Activated CD4-positive, alpha-beta memory T cell treated with anti-CD3 and anti-CD28 coated beads, Interleukin-2, amount 10 ng/mL, durations not matched to agents 7 days and 5 days (primary cell): Measurements from ENCODE around the gene ALX3. TPM values are rescaled to one million over a fixed set of nuclear protein-coding genes. Genes with fewer than 3 reads are reported as not detected.
"Not testable (repeated sequence)": the region's sequence is repeated elsewhere in the genome, so short reads cannot be mapped to it uniquely, and the experiment has no call there.

Experiments used
- CTCF ChIA-PET: fragments of 350-600 bp; sonication (Branson Sonifier 250); formaldehyde crosslinking; loops from one replicate; lab custom pipeline; 2021; ENCODE audit warnings: antibody characterized with exemption, inconsistent platforms; lab: Charles Lee
- POLR2A ChIA-PET: fragments of 350-600 bp; sonication (Branson Sonifier 250); formaldehyde crosslinking; loops from one replicate; lab custom pipeline; 2021; ENCODE audit warnings: antibody characterized with exemption; lab: Charles Lee
- DNase-seq: peaks from one replicate; pipeline ENCODE4 v3.0.0-alpha.2; 2020
- H3K27ac Mint-ChIP-seq: one replicate; pipeline ENCODE4 v1.8.0; 2021; ENCODE audit warnings: mild to moderate bottlenecking, mixed read lengths
- H3K27me3 Mint-ChIP-seq: one replicate; pipeline ENCODE4 v1.8.0; 2021; ENCODE audit warnings: mixed read lengths
- H3K36me3 Mint-ChIP-seq: one replicate; pipeline ENCODE4 v1.8.0; 2021; ENCODE audit warnings: low read depth, mixed read lengths
- H3K4me1 Mint-ChIP-seq: one replicate; pipeline ENCODE4 v1.8.0; 2021; ENCODE audit warnings: mixed read lengths
- H3K4me3 Mint-ChIP-seq: one replicate; pipeline ENCODE4 v1.8.0; 2021; ENCODE audit warnings: mild to moderate bottlenecking, mixed read lengths
- H3K9me3 Mint-ChIP-seq: one replicate; pipeline ENCODE4 v1.8.0; 2021; ENCODE audit warnings: mixed read lengths
- total RNA-seq, 2 experiments: library from RNA; stranded (reverse); gene quantifications; one replicate each; pipeline ENCODE4 v1.2.3, GENCODE V29; 2021

The ALX3 gene
- total RNA-seq, 2 experiments from 2014 or later = not detected

DNA sequence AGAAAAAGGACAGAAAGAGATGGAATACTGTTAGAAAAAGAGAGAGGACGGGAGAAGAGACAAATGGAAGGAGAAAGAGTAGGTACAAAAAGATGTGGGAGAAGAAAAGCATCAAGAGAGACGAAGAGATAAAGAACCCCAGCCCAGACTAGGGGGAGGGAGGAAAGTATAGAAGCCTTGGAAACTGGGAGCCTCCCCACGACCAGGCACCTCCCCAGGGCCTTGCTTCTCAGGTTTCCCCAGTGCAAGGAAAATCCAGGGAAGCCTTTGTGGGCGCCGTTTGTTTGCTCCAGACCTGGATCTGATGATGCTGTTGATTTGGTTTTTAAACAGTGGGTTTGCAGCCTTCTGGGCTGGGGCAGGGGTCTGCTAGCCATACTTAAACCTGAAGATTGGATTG is 15.2 kb upstream of the ALX3 start:
- Mint-ChIP-seq H3K4me3 (no peak overlapping the region), H3K9me3 (no peaks in the 10 kb centered on the region), H3K27ac (no peak overlapping the region), H3K27me3 (peaks cover 56% of the 10 kb centered on the region), H3K36me3 (no peaks in the 10 kb centered on the region), H3K4me1 (peaks cover 10% of the 10 kb centered on the region)
- CTCF ChIA-PET = no interaction called here
- POLR2A ChIA-PET = no interaction called here
- DNase-seq = no peak

DNA sequence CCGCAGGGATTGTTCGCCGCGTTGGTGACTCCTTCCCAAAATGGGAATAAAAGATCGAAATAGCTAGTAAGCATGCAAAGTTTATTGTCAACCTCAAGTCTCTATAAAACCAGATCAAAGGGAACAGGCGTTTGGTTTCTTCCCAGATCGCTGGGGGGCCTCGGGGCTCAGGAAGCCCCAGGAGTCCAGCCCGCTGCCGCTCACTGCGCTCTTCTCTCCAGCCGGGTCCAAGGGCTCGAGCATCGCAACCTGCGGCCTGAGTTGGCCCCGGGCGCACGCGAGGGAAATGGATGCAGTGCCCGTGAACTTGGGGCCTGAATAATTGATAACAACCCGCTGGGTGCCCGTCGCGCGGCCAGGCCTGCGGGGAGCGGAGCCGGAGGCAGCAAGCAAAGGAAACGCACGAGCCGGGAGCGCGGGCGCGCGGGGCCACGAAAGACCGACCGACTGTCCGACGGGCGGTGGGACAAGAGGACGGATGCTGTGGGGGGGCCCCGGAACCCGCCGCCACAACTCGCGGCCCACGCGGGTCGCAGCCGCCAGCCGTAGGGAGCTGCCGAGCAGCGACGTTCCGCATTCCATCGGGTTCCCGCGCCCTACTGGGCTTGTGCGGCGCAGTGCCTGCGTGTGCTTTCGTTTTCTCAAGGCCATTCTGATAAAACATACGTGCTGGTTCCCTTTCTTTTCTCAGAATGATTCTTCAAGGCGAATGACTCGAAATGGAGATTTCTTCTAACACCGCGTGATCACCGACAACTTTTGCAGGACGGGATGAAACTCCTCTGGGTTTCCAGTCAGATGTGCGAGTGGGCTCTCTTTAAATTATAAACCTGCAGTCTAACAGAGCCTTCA is 14.0 kb upstream of the ALX3 start:
- H3K4me1 Mint-ChIP-seq = peaks cover 10% of the 10 kb centered on the region
- H3K4me3 Mint-ChIP-seq = peak overlapping the region; percentile 72
- ChIA-PET POLR2A (no interaction called here), CTCF (interaction anchor here (1.2 to 1.4 kb wide), 3 partner anchors 8 to 32 kb away, joined by 3 to 6 read pairs (median 4); no protein-coding TSS in a partner anchor)
- DNase-seq = peak; percentile 38
- no peaks in the 10 kb centered on the region for H3K9me3 Mint-ChIP-seq
- no peaks in the 10 kb centered on the region for H3K36me3 Mint-ChIP-seq
- peaks cover 51% of the 10 kb centered on the region for H3K27me3 Mint-ChIP-seq
- H3K27ac Mint-ChIP-seq = no peak overlapping the region

DNA sequence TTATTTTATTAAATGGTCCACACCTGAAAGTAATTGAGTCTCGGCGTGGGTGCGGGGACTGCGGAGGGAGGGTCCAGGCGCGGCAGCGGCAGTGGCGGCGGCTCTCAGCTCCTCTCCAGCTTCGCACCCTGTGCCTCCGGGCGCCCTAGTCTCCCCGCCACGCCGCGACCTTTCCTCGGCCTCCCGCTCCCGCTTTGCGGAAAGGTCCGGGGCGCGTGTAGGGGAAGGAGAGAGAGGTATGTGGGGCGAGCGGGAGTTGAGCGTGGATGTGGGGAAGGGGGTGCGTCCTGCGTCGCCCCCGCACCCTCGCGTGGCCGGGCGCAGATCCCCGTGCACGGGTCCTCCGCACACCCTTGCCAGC is 13.4 kb upstream of the ALX3 start:
- H3K4me1 Mint-ChIP-seq = peaks cover 10% of the 10 kb centered on the region
- no peak for DNase-seq
- peaks cover 54% of the 10 kb centered on the region for H3K27me3 Mint-ChIP-seq
- peak overlapping the region; percentile 72 for H3K4me3 Mint-ChIP-seq
- POLR2A ChIA-PET = no interaction called here
- H3K27ac Mint-ChIP-seq = no peak overlapping the region
- no peaks in the 10 kb centered on the region for H3K36me3 Mint-ChIP-seq
- CTCF ChIA-PET = interaction anchor here (0.9 to 3.0 kb wide), 4 partner anchors 9 to 79 kb away, joined by 3 to 13 read pairs (median 5); no protein-coding TSS in a partner anchor
- no peaks in the 10 kb centered on the region for H3K9me3 Mint-ChIP-seq

DNA sequence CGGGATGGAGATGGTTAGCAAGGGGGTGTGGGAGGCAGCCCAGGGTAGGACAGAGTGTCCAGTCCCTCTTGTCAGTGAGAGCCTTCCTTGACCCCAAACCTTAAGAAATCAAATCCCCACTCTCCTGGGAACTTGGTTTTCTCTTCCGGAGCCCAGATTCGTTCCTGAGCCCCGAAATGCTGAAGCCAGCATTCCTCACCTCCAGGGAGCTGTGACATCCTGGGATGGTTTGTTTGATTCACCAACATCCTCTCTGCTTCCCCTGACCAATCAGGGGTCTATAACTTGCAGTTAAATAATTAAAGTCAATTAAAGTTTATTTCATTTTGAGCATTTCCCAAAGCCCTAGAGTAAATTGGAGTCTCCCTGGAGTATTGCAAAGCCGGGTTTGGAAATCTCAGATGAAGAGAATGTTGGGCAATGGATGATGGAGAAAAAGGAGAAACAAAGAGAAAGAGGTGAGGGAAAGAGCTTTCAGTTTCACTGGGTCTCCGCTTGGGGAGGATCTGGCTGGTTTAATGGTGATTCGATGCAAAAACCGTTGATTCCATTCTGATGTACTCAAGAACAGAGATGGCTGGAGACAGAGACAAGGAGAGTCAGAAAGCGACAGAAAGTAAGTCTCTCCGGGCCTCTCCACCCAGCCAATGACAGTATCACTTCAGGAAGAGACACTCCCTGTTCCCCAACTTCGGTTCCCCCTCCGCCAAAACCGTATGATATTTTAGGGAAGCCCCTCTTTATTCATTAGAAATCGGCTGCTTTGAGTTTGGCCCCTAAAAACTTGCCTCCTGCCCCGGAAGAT is 12.8 kb upstream of the ALX3 start:
- peaks cover 54% of the 10 kb centered on the region for H3K27me3 Mint-ChIP-seq
- no peaks in the 10 kb centered on the region for H3K9me3 Mint-ChIP-seq
- ChIA-PET CTCF (interaction anchor here (0.9 to 3.0 kb wide), 5 partner anchors 9 to 80 kb away, joined by 3 to 13 read pairs (median 4); no protein-coding TSS in a partner anchor), POLR2A (no interaction called here)
- no peak for DNase-seq
- H3K4me1 Mint-ChIP-seq = peaks cover 10% of the 10 kb centered on the region
- no peak overlapping the region for H3K27ac Mint-ChIP-seq
- H3K36me3 Mint-ChIP-seq = no peaks in the 10 kb centered on the region
- H3K4me3 Mint-ChIP-seq = peak overlapping the region; percentile 72

DNA sequence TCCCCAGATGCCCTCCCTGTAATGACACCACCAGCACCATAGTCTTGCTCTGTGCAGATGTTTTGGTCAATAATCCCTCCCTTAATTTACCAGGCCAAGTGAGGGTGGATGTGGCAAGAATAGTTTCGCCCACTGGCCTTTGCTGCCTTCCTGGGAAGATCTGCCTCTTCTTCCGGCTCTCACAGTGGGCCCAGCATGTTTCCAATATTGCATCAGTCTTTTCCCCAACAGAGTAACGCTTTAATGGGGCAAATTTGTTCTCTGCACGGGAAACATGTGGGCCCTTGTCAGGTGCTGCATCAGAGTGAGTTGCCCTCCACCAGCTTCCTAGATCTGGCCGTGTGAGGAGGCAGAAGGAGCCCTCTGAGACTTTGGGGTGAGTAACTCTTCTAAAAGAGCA is 12.0 kb upstream of the ALX3 start:
- H3K36me3 Mint-ChIP-seq = no peaks in the 10 kb centered on the region
- H3K9me3 Mint-ChIP-seq = no peaks in the 10 kb centered on the region
- ChIA-PET POLR2A (interaction anchor here (1.2 to 1.4 kb wide), 2 partner anchors 9 to 48 kb away, joined by 4 read pairs; partner anchors contain the start of gene STRIP1), CTCF (interaction anchor here (0.9 to 3.0 kb wide), 6 partner anchors 9 to 53 kb away, joined by 3 to 13 read pairs (median 5); no protein-coding TSS in a partner anchor)
- no peak overlapping the region for H3K27ac Mint-ChIP-seq
- DNase-seq = no peak
- peaks cover 10% of the 10 kb centered on the region for H3K4me1 Mint-ChIP-seq
- peaks cover 51% of the 10 kb centered on the region for H3K27me3 Mint-ChIP-seq
- no peak overlapping the region for H3K4me3 Mint-ChIP-seq

DNA sequence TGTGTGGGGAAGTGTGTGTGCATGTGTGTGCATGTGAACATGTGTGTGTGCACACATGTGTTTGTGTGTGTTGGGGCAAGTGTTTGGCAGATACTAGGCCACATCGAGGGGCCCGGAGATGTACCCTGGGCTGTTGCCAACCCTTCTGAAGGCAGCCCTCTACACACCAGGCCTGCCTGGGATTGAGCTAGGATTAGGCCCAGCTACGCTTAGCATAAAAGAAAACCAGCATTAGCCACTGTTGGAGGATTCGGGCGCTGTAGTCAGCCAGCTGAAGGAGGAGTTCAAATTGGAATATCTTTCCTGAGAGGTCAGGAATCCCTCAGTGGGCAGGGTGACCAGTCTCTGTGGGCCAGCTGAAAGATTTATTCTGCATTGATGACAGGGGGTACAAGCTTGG is 10.6 kb upstream of the ALX3 start:
- H3K4me1 Mint-ChIP-seq = peaks cover 10% of the 10 kb centered on the region
- H3K36me3 Mint-ChIP-seq = no peaks in the 10 kb centered on the region
- H3K9me3 Mint-ChIP-seq = no peaks in the 10 kb centered on the region
- peaks cover 43% of the 10 kb centered on the region for H3K27me3 Mint-ChIP-seq
- DNase-seq = no peak
- H3K27ac Mint-ChIP-seq = no peak overlapping the region
- ChIA-PET CTCF (interaction anchor here (0.8 to 3.0 kb wide), 5 partner anchors 10 to 24 kb away, joined by 3 to 13 read pairs (median 6); no protein-coding TSS in a partner anchor), POLR2A (interaction anchor here (0.6 to 1.4 kb wide), 2 partner anchors 11 to 16 kb away, joined by 3 to 4 read pairs; no protein-coding TSS in a partner anchor)
- H3K4me3 Mint-ChIP-seq = no peak overlapping the region

DNA sequence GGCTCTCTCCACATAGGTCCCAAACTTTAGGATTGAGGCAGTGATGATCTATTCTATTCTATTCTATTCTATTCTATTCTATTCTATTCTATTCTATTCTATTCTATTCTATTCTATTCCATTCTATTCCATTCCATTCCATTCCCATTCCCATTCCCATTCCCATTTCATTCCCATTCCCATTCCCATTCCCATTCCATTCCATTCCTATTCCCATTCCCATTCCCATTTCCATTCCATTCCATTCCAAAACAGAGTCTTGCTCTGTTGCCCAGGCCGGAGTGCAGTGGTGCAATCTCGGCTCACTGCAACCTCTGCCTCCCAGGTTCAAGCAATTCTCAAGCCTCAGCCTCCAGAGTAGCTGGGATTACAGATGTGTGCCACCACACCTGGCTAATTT is 9.5 kb upstream of the ALX3 start:
- CTCF ChIA-PET, DNase-seq, POLR2A ChIA-PET, H3K36me3 Mint-ChIP-seq, H3K4me3 Mint-ChIP-seq, H3K9me3 Mint-ChIP-seq, H3K27ac Mint-ChIP-seq: not testable (repeated sequence)
- Mint-ChIP-seq H3K4me1 (peaks cover 10% of the 10 kb centered on the region), H3K27me3 (peaks cover 39% of the 10 kb centered on the region)

DNA sequence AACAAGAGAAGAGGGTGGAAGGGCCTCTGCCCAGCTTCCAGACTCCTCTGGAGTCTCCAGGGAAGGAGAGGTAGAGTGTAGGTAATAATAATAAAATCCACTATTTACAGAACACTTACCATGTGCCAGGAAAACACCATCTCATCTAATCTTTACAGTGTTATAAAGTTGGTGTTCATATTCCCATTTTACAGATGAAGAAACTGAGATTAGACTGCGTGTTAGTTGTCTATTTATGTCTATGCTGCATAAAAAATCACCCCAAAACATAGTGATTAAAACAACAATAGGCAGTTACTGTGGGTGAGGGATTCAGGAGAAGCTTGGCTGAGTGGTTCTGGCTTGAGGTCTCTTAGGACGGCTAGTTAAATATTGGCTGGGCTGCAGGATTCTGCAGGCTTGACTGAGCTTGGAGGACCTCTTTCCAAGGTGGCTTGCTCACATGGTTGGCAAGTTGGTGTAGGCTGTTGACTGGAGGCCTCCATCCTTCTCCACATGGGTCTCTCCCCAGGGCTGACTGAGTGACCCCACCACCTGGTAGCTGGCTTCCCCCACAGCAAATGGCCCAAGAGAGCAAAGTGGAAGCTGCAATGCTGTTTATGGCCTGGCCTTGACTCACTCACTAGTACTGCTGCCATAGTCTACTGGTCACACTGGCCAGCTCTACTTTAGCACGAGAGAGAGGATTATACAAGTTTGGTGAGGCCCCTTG is 6.5 kb upstream of the ALX3 start:
- POLR2A ChIA-PET = no interaction called here
- Mint-ChIP-seq H3K27me3 (peaks cover 38% of the 10 kb centered on the region), H3K27ac (no peak overlapping the region), H3K9me3 (no peaks in the 10 kb centered on the region), H3K4me3 (no peak overlapping the region), H3K36me3 (no peaks in the 10 kb centered on the region), H3K4me1 (no peaks in the 10 kb centered on the region)
- CTCF ChIA-PET = interaction anchor here (0.8 to 2.8 kb wide), 3 partner anchors 14 to 29 kb away, joined by 3 to 12 read pairs (median 3); no protein-coding TSS in a partner anchor
- no peak for DNase-seq

DNA sequence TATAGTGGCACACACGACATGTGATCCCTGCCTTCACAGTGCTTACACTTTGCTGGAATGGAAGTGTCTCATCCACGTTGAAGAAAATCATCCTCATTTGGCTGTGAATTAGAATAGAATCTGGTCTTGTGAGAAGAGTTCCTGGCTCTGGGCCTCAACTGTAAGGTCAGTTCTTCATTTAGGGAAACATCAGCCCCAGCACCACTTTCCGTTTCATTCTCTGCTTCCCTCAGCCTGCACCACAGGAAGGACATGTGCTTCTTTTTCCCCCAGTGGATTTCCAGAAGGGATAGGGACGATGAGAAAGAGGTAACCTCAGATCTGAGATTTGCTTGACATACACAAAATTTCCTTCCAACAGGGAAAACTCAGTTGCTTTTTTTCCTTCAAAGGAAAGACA is 3.7 kb upstream of the ALX3 start:
- DNase-seq = no peak
- ChIA-PET CTCF (no interaction called here), POLR2A (no interaction called here)
- H3K4me1 Mint-ChIP-seq = peaks cover 1% of the 10 kb centered on the region
- no peaks in the 10 kb centered on the region for H3K9me3 Mint-ChIP-seq
- peaks cover 56% of the 10 kb centered on the region for H3K27me3 Mint-ChIP-seq
- H3K4me3 Mint-ChIP-seq = no peak overlapping the region
- no peak overlapping the region for H3K27ac Mint-ChIP-seq
- no peaks in the 10 kb centered on the region for H3K36me3 Mint-ChIP-seq

DNA sequence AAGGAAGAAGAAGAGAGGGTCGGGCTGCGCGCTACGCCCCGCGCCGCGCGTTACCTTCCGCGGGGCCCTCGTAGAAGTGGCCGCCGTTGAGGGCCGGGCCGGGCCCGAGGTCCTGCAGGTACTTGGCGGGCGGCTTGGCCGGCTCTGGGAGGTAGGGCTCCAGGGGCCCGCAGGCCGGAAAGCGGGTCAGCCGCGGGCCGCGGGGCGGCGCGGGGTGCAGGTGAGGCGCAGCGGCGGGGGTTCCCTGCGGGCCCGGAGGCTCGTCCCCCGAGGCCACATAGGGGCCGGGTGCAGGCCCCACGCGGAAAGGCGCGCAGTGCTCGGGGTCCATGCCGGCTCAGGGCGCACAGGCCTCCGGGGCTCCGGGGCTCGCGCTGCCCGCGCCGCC is 196 bp downstream of the ALX3 start:
- H3K27ac Mint-ChIP-seq = no peak overlapping the region

DNA sequence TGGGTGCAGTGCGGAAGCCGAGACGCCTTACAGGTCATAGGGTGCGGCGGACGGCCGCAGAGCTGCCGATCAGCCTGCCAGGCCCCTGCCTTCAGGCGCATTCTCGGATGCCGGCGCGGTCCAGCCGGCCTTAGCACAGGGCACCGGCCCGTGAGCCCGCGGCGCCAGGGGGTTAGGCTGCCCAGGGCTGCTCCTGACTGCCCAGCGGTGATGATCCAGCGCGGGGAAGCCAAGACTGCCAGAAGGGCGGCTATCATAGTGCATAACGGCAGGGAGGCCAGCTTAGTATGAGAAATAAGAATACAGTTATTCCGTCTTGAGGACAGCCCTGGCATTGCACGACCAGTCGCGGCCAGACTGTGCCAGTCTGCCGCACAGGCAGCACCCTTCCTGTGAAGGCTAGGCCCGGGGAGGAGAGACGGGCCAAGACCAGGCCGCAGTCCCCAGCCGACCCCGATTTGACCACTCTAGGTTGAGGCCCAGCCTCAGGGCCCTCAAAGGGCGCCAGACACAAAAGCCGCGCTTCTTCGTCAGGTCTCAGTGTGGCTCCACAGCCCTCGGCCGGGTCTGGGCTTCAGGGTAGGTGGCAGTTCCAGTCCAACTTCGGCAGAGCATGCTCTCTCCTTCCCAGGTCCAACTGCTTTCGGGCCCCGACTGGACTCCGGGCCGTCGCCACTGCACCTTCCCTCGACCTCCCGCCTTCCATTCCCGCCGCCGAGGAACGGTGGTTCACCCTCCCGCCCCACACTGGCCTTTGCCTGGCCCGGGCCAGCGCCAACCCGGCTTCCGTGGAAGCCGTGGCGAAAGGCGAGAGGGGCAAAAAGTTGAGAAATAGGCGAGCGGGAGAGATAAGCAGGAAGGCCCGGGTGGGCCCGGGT is 829 bp downstream of the ALX3 start:
- no peak overlapping the region for H3K4me3 Mint-ChIP-seq
- DNase-seq = no peak

More for the DNA sequence above, 196 bp downstream of the ALX3 start:
- Mint-ChIP-seq H3K4me3 (no peak overlapping the region), H3K36me3 (peaks cover 4% of the 10 kb centered on the region), H3K27me3 (peaks cover 75% of the 10 kb centered on the region), H3K9me3 (no peaks in the 10 kb centered on the region), H3K4me1 (peaks cover 11% of the 10 kb centered on the region)
- ChIA-PET CTCF (interaction anchor here (3.1 kb wide), 1 partner anchor 10 kb away, joined by 16 read pairs; no protein-coding TSS in a partner anchor), POLR2A (no interaction called here)
- DNase-seq = no peak

More for the DNA sequence above, 829 bp downstream of the ALX3 start:
- no peak overlapping the region for H3K27ac Mint-ChIP-seq
- no peaks in the 10 kb centered on the region for H3K9me3 Mint-ChIP-seq
- peaks cover 11% of the 10 kb centered on the region for H3K4me1 Mint-ChIP-seq
- ChIA-PET POLR2A (no interaction called here), CTCF (interaction anchor here (0.8 to 1.3 kb wide), 2 partner anchors 10 to 14 kb away, joined by 3 to 5 read pairs; no protein-coding TSS in a partner anchor)
- peaks cover 4% of the 10 kb centered on the region for H3K36me3 Mint-ChIP-seq
- H3K27me3 Mint-ChIP-seq = peaks cover 75% of the 10 kb centered on the region
